HEK293 (cell line): ENCODE data around the gene CEMP1.
"Not testable (repeated sequence)": the region's sequence is repeated elsewhere in the genome, so short reads cannot be mapped to it uniquely, and the experiment has no call there.

Experiments used
- ATF2 ChIP-seq: fragments of 450-650 bp; formaldehyde crosslinking; IDR thresholded peaks from 2 replicates; pipeline ENCODE4 v1.5.1; 2016; ENCODE audit warnings: missing biosample characterization, missing genetic modification characterization, low read depth
- CTCF ChIP-seq: fragments of 450-650 bp; formaldehyde crosslinking; IDR thresholded peaks from 2 replicates; pipeline ENCODE4 v1.5.1; 2016; ENCODE audit warnings: missing biosample characterization, missing genetic modification characterization
- GLI4 ChIP-seq: fragments of 450-650 bp; formaldehyde crosslinking; IDR thresholded peaks from 2 replicates; pipeline ENCODE4 v1.5.1; 2016; ENCODE audit warnings: missing biosample characterization, missing genetic modification characterization
- KLF7 ChIP-seq: fragments of 450-650 bp; formaldehyde crosslinking; IDR thresholded peaks from 2 replicates; pipeline ENCODE4 v1.5.1; 2016; ENCODE audit warnings: missing biosample characterization, missing genetic modification characterization, borderline replicate concordance
- REST ChIP-seq: fragments of 450-650 bp; formaldehyde crosslinking; IDR thresholded peaks from 2 replicates; pipeline ENCODE4 v1.5.1; 2016; ENCODE audit warnings: missing biosample characterization, missing genetic modification characterization
- TCF7L2 ChIP-seq: IDR thresholded peaks from 2 replicates; pipeline ENCODE4 v1.6.1; 2011; ENCODE audit warnings: low read depth, mild to moderate bottlenecking, inconsistent platforms, low read length, moderate library complexity, borderline replicate concordance
- ZFP3 ChIP-seq: fragments of 450-650 bp; formaldehyde crosslinking; IDR thresholded peaks from 2 replicates; pipeline ENCODE4 v1.5.1; 2016; ENCODE audit warnings: low read depth, missing biosample characterization, missing genetic modification characterization
- ZNF148 ChIP-seq: fragments of 450-650 bp; formaldehyde crosslinking; IDR thresholded peaks from 2 replicates; pipeline ENCODE4 v1.5.0; 2017; ENCODE audit warnings: missing biosample characterization, missing genetic modification characterization, borderline replicate concordance
- ZNF223 ChIP-seq: fragments of 450-650 bp; formaldehyde crosslinking; IDR thresholded peaks from 2 replicates; pipeline ENCODE4 v1.5.1; 2016; ENCODE audit warnings: missing biosample characterization, missing genetic modification characterization
- ZNF398 ChIP-seq: fragments of 450-650 bp; formaldehyde crosslinking; IDR thresholded peaks from 2 replicates; pipeline ENCODE4 v1.5.1; 2017; ENCODE audit warnings: missing biosample characterization, missing genetic modification characterization
- ZNF510 ChIP-seq: fragments of 450-650 bp; formaldehyde crosslinking; IDR thresholded peaks from 2 replicates; pipeline ENCODE4 v1.5.1; 2018; ENCODE audit warnings: mild to moderate bottlenecking, missing genetic modification characterization, missing biosample characterization; ENCODE audit not compliant: insufficient replicate concordance
- ZSCAN16 ChIP-seq: fragments of 450-650 bp; formaldehyde crosslinking; IDR thresholded peaks from 2 replicates; pipeline ENCODE4 v1.5.1; 2016; ENCODE audit warnings: missing biosample characterization, missing genetic modification characterization
- ZXDB ChIP-seq: fragments of 450-650 bp; formaldehyde crosslinking; IDR thresholded peaks from 2 replicates; pipeline ENCODE4 v1.5.1; 2016; ENCODE audit warnings: missing biosample characterization, missing genetic modification characterization

GRCh38 chr16:2578905-2579304 lies 47.7 kb upstream of the CEMP1 start:
- not testable (repeated sequence) for TF ChIP-seq ZSCAN16; CTCF (tag by site-specific recombination); ZNF398 (tag by site-specific recombination); ZXDB; ATF2 (tag by site-specific recombination); ZNF510 (tag by site-specific recombination); TCF7L2; GLI4 (tag by site-specific recombination); ZNF148 (tag by site-specific recombination); ZFP3 (tag by site-specific recombination); KLF7; ZNF223 (tag by site-specific recombination); REST
